ENCODE results near the gene TMEM30B.

GRCh38 chr14:61300209-61300608 is 19.1 kb upstream of the TMEM30B start:
- TF ChIP-seq POLR2A (IDR thresholded peaks at IDR 0.05; ENCODE audit: low read depth): no peak
- TF ChIP-seq, protein P1, sequence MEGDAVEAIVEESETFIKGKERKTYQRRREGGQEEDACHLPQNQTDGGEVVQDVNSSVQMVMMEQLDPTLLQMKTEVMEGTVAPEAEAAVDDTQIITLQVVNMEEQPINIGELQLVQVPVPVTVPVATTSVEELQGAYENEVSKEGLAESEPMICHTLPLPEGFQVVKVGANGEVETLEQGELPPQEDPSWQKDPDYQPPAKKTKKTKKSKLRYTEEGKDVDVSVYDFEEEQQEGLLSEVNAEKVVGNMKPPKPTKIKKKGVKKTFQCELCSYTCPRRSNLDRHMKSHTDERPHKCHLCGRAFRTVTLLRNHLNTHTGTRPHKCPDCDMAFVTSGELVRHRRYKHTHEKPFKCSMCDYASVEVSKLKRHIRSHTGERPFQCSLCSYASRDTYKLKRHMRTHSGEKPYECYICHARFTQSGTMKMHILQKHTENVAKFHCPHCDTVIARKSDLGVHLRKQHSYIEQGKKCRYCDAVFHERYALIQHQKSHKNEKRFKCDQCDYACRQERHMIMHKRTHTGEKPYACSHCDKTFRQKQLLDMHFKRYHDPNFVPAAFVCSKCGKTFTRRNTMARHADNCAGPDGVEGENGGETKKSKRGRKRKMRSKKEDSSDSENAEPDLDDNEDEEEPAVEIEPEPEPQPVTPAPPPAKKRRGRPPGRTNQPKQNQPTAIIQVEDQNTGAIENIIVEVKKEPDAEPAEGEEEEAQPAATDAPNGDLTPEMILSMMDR (IDR thresholded peaks at IDR 0.05): no peak
- no peak for TF ChIP-seq EP300 (IDR thresholded peaks at IDR 0.05)
